H9 (cell line): ENCODE data around the gene NCOA6. TPM values are rescaled to one million over a fixed set of nuclear protein-coding genes. Genes with fewer than 3 reads are reported as not detected.

Experiments used
- DNase-seq: peaks from one replicate; pipeline ENCODE4 v3.0.0-alpha.2; 2017
- H2AFZ ChIP-seq: one replicate; pipeline ENCODE4 v1.6.1; 2013; ENCODE audit warnings: mild to moderate bottlenecking, low read length, control low read depth, moderate library complexity
- H2AK5ac ChIP-seq: 2 replicates; pipeline ENCODE4 v1.6.1; 2013; ENCODE audit warnings: low read length, control low read depth, mixed read lengths; ENCODE audit not compliant: insufficient read length
- H2BK120ac ChIP-seq: one replicate; pipeline ENCODE4 v1.6.1; 2013; ENCODE audit warnings: low read depth, mild to moderate bottlenecking, low read length, control low read depth, inconsistent platforms; ENCODE audit not compliant: poor library complexity, severe bottlenecking
- H2BK12ac ChIP-seq: 2 replicates; pipeline ENCODE4 v1.6.1; 2013; ENCODE audit warnings: low read length, control low read depth, mixed read lengths, low read depth; ENCODE audit not compliant: insufficient read length
- H2BK15ac ChIP-seq: 2 replicates; pipeline ENCODE4 v1.6.1; 2013; ENCODE audit warnings: low read depth, low read length, control low read depth
- H2BK20ac ChIP-seq: one replicate; pipeline ENCODE4 v1.6.1; 2013; ENCODE audit warnings: low read depth, mild to moderate bottlenecking, low read length, control low read depth, inconsistent platforms; ENCODE audit not compliant: poor library complexity, severe bottlenecking
- H2BK5ac ChIP-seq: 2 replicates; pipeline ENCODE4 v1.6.1; 2013; ENCODE audit warnings: low read length, control low read depth, mixed read lengths; ENCODE audit not compliant: insufficient read length
- H3K14ac ChIP-seq: 2 replicates; pipeline ENCODE4 v1.6.1; 2013; ENCODE audit warnings: low read length, control low read depth; ENCODE audit not compliant: insufficient read depth
- H3K18ac ChIP-seq: 2 replicates; pipeline ENCODE4 v1.6.1; 2013; ENCODE audit warnings: low read depth, mild to moderate bottlenecking, mixed read lengths, low read length, control low read depth; ENCODE audit not compliant: insufficient read length
- H3K23ac ChIP-seq: 2 replicates; pipeline ENCODE4 v1.6.1; 2013; ENCODE audit warnings: low read length, control low read depth, mixed read lengths, low read depth; ENCODE audit not compliant: insufficient read length
- H3K23me2 ChIP-seq: 2 replicates; pipeline ENCODE4 v1.6.1; 2013; ENCODE audit warnings: low read depth, mild to moderate bottlenecking, mixed read lengths, low read length, control low read depth; ENCODE audit not compliant: insufficient read length, poor library complexity, severe bottlenecking
- H3K27ac ChIP-seq: 2 replicates; pipeline ENCODE4 v1.5.1; 2013; ENCODE audit warnings: low read length, control low read depth, mixed read lengths, low read depth; ENCODE audit not compliant: insufficient read length
- H3K27me3 ChIP-seq: 2 replicates; pipeline ENCODE4 v1.6.1; 2013; ENCODE audit warnings: low read length, control low read depth, inconsistent platforms; ENCODE audit not compliant: insufficient read depth
- H3K4ac ChIP-seq: 2 replicates; pipeline ENCODE4 v1.6.1; 2013; ENCODE audit warnings: low read depth, mild to moderate bottlenecking, control low read depth, inconsistent platforms, low read length, moderate library complexity
- H3K4me1 ChIP-seq: 2 replicates; pipeline ENCODE4 v1.6.1; 2013; ENCODE audit warnings: low read length, control low read depth, inconsistent platforms; ENCODE audit not compliant: insufficient read depth
- H3K4me2 ChIP-seq: 2 replicates; pipeline ENCODE4 v1.6.1; 2013; ENCODE audit warnings: low read length, control low read depth, mixed read lengths; ENCODE audit not compliant: insufficient read length, insufficient read depth
- H3K56ac ChIP-seq: 2 replicates; pipeline ENCODE4 v1.6.1; 2013; ENCODE audit warnings: low read depth, mild to moderate bottlenecking, mixed read lengths, low read length, control low read depth; ENCODE audit not compliant: insufficient read length
- H3K79me1 ChIP-seq: 2 replicates; pipeline ENCODE4 v1.6.1; 2013; ENCODE audit warnings: low read depth, mild to moderate bottlenecking, moderate library complexity, low read length, control low read depth, inconsistent platforms; ENCODE audit not compliant: insufficient read depth, poor library complexity, severe bottlenecking
- H3K79me2 ChIP-seq: 2 replicates; pipeline ENCODE4 v1.6.1; 2013; ENCODE audit warnings: low read length, control low read depth, inconsistent platforms; ENCODE audit not compliant: insufficient read depth
- H3K9ac ChIP-seq: 2 replicates; pipeline ENCODE4 v1.6.1; 2013; ENCODE audit warnings: low read length, control low read depth, mixed read lengths; ENCODE audit not compliant: insufficient read length; ENCODE audit errors: extremely low read depth
- H3K9me3 ChIP-seq: one replicate; pipeline ENCODE4 v1.6.1; 2013; ENCODE audit warnings: low read depth, low read length, inconsistent platforms; ENCODE audit not compliant: control insufficient read depth
- H3T11ph ChIP-seq: one replicate; pipeline ENCODE4 v1.6.1; 2013; ENCODE audit warnings: mild to moderate bottlenecking, low read length, control low read depth, inconsistent platforms
- H4K20me1 ChIP-seq: one replicate; pipeline ENCODE4 v1.6.1; 2013; ENCODE audit not compliant: control insufficient read depth, insufficient read length, insufficient read depth
- H4K5ac ChIP-seq: 2 replicates; pipeline ENCODE4 v1.6.1; 2013; ENCODE audit warnings: low read depth, mild to moderate bottlenecking, mixed read lengths, low read length, control low read depth; ENCODE audit not compliant: insufficient read length
- H4K8ac ChIP-seq: replicated peaks from 2 replicates; pipeline ENCODE4 v1.6.1; 2013; ENCODE audit warnings: low read length, control low read depth, mixed read lengths, low read depth; ENCODE audit not compliant: insufficient read length
- H4K91ac ChIP-seq: 2 replicates; pipeline ENCODE4 v1.6.1; 2013; ENCODE audit warnings: low read depth, mild to moderate bottlenecking, moderate library complexity, mixed read lengths, low read length, control low read depth; ENCODE audit not compliant: insufficient read length
- H3K27ac Mint-ChIP-seq, 3 experiments: 2 replicates in 2 of 3; 3 replicates in 1 of 3; pipeline ENCODE4 v1.8.0; 2020 to 2021; ENCODE audit warnings: mixed read lengths in 3 of 3, mild to moderate bottlenecking in 1 of 3, moderate library complexity in 1 of 3
- H3K27me3 Mint-ChIP-seq: 2 replicates; pipeline ENCODE4 v1.8.0; 2021; ENCODE audit warnings: low read depth, mild to moderate bottlenecking, moderate library complexity, mixed read lengths
- H3K36me3 Mint-ChIP-seq, 3 experiments: 2 replicates in 2 of 3; 3 replicates in 1 of 3; pipeline ENCODE4 v1.8.0; 2020 to 2021; ENCODE audit warnings: low read depth in 3 of 3, mixed read lengths in 3 of 3; ENCODE audit not compliant: insufficient read depth in 1 of 3
- H3K4me1 Mint-ChIP-seq, 2 experiments: 2 replicates each; pipeline ENCODE4 v1.8.0; 2020; ENCODE audit warnings: mixed read lengths in 2 of 2
- H3K4me3 Mint-ChIP-seq, 2 experiments: 2 replicates in 1 of 2; 3 replicates in 1 of 2; pipeline ENCODE4 v1.8.0; 2020 to 2021; ENCODE audit warnings: mild to moderate bottlenecking in 2 of 2, mixed read lengths in 2 of 2, moderate library complexity in 1 of 2
- H3K9me3 Mint-ChIP-seq, 2 experiments: 2 replicates in 1 of 2; 3 replicates in 1 of 2; pipeline ENCODE4 v1.8.0; 2020; ENCODE audit warnings: mild to moderate bottlenecking in 2 of 2, mixed read lengths in 2 of 2, moderate library complexity in 1 of 2
- CTCF ChIP-seq: fragments of 200-600 bp; sonication (generic); conservative IDR thresholded peaks from 3 replicates; pipeline ENCODE4 v1.8.0; 2021; ENCODE audit warnings: antibody characterized with exemption, mild to moderate bottlenecking
- WGBS: extraction: QIAGEN DNeasy Blood & Tissue Kit; methylation state at CpG from one replicate; pipeline ENCODE4 v1.1.7; 2013; ENCODE audit warnings: missing lambda C conversion rate, low lambda C conversion rate, mixed read lengths; ENCODE audit not compliant: insufficient read length; ENCODE audit errors: extremely low coverage; 5-methylcytosine and 5-hydroxymethylcytosine counted together
- total RNA-seq: library from RNA; stranded (reverse); gene quantifications from 2 replicates; pipeline ENCODE4 v1.2.1, GENCODE V29; 2021

The NCOA6 gene
- total RNA-seq, 1 experiment from 2014 or later: 23.9 TPM

- Histone ChIP-seq H3K23ac (no peak overlapping the region), H2BK120ac (no peak overlapping the region), H2BK12ac (no peak overlapping the region), H2BK20ac (no peak overlapping the region), H3K4me2 (no peak overlapping the region), H2AK5ac (no peak overlapping the region), H3K56ac (no peak overlapping the region), H2AFZ (no peak overlapping the region), H3K14ac (no peak overlapping the region), H3K4me1 (peaks cover 2% of the 10 kb centered on the region), H2BK15ac (no peak overlapping the region), H4K91ac (no peak overlapping the region), H3K4ac (no peak overlapping the region), H3K27me3 (no peaks in the 10 kb centered on the region; the same call in 1 of the 2 replicates), H4K5ac (no peak overlapping the region), H3K79me1 (no peaks in the 10 kb centered on the region), H3T11ph (no peak overlapping the region), H3K18ac (no peak overlapping the region), H3K27ac (no peak overlapping the region), H3K9me3 (no peaks in the 10 kb centered on the region), H2BK5ac (no peak overlapping the region), H4K8ac (no peak overlapping the region), H3K9ac (no peak overlapping the region), H4K20me1 (no peaks in the 10 kb centered on the region), H3K23me2 (no peaks in the 10 kb centered on the region), H3K79me2 (no peaks in the 10 kb centered on the region; the same call in 1 of the 2 replicates)
- no peak overlapping the region for H3K27ac Mint-ChIP-seq
- H3K27me3 Mint-ChIP-seq: no peaks in the 10 kb centered on the region
- peaks cover 32 to 33% of the 10 kb centered on the region in 2 experiments for H3K4me1 Mint-ChIP-seq
- H3K36me3 Mint-ChIP-seq: peaks cover 0 to 5% (median 3%) of the 10 kb centered on the region in 3 experiments; a peak in 3 of 7 replicates
- no CpG with 5 or more reads among the region's 2 CpGs for WGBS
- H3K4me3 Mint-ChIP-seq: no peak overlapping the region
- DNase-seq: no peak
- TF ChIP-seq CTCF: no peak
- H3K9me3 Mint-ChIP-seq: no peaks in the 10 kb centered on the region
Measured at GRCh38 chr20:34817072-34817471, 8.4 kb downstream of the NCOA6 start.
